IMR-90 (cell line): ENCODE measurements around the gene KRR1. TPM values are rescaled to one million over a fixed set of nuclear protein-coding genes. Genes with fewer than 3 reads are reported as not detected.
"Not testable (repeated sequence)": the region's sequence is repeated elsewhere in the genome, so short reads cannot be mapped to it uniquely, and the experiment has no call there.

Source experiments
- ATAC-seq: fragments of 200-7000 bp; cut with Tn5 transposase; 2 replicates; pipeline ENCODE4 v1.9.1; 2020; ENCODE audit warnings: low read depth, mild to moderate bottlenecking, moderate library complexity
- BruUV-seq: library from RNA; stranded (reverse); fragments of 400-500 nt; replicated peaks from 2 replicates; lab custom pipeline; 2021; lab: Mats Ljungman, UMichigan
- CTCF ChIA-PET: fragments of 300-600 bp; formaldehyde crosslinking; extraction: SDS; loops from one replicate; lab custom pipeline; 2021; ENCODE audit warnings: antibody characterized with exemption; lab: Yijun Ruan, JAX
- POLR2A ChIA-PET: fragments of 300-600 bp; sonication (Branson Sonifier 250); formaldehyde crosslinking; loops from one replicate; lab custom pipeline; 2022; ENCODE audit warnings: antibody characterized with exemption; ENCODE audit not compliant: unreplicated experiment; lab: Charles Lee
- DNase-seq: peaks from one replicate; pipeline ENCODE4 v3.0.0; 2013
- H2AFZ ChIP-seq: replicated peaks from 2 replicates; pipeline ENCODE3; 2013; ENCODE audit warnings: low read length, mild to moderate bottlenecking; ENCODE audit not compliant: poor library complexity
- H2AK5ac ChIP-seq: 2 replicates; pipeline ENCODE4 v1.6.1; 2013; ENCODE audit warnings: low read depth, low read length, inconsistent platforms
- H2AK9ac ChIP-seq: replicated peaks from 2 replicates; pipeline ENCODE3; 2013; ENCODE audit warnings: mild to moderate bottlenecking, low read depth, low read length, moderate library complexity; ENCODE audit not compliant: poor library complexity
- H2BK120ac ChIP-seq: 2 replicates; pipeline ENCODE4 v1.6.1; 2013; ENCODE audit warnings: low read depth, low read length, inconsistent platforms
- H2BK15ac ChIP-seq: 3 replicates; pipeline ENCODE4 v1.6.1; 2013; ENCODE audit warnings: low read depth, low read length, inconsistent platforms
- H2BK20ac ChIP-seq: 2 replicates; pipeline ENCODE4 v1.6.1; 2013; ENCODE audit warnings: low read depth, mild to moderate bottlenecking, inconsistent platforms, low read length, moderate library complexity
- H2BK5ac ChIP-seq: 2 replicates; pipeline ENCODE4 v1.6.1; 2013; ENCODE audit warnings: mild to moderate bottlenecking, low read depth, low read length, inconsistent platforms; ENCODE audit not compliant: poor library complexity, severe bottlenecking
- H3K14ac ChIP-seq: replicated peaks from 2 replicates; pipeline ENCODE4 v1.6.1; 2013; ENCODE audit warnings: low read depth, low read length, inconsistent platforms
- H3K18ac ChIP-seq: 2 replicates; pipeline ENCODE4 v1.6.1; 2013; ENCODE audit warnings: low read depth, low read length, control low read depth
- H3K23ac ChIP-seq: 2 replicates; pipeline ENCODE4 v1.6.1; 2013; ENCODE audit warnings: low read depth, low read length, inconsistent platforms
- H3K27ac ChIP-seq: 2 replicates; pipeline ENCODE4 v1.5.1; 2013; ENCODE audit warnings: mild to moderate bottlenecking, control low read depth, low read length; ENCODE audit not compliant: insufficient read depth
- H3K27me3 ChIP-seq: 2 replicates; pipeline ENCODE4 v1.6.1; 2013; ENCODE audit warnings: low read length; ENCODE audit not compliant: control insufficient read depth, insufficient read depth
- H3K36me3 ChIP-seq: 2 replicates; pipeline ENCODE4 v1.6.1; 2013; ENCODE audit warnings: low read length, mixed read lengths; ENCODE audit not compliant: control insufficient read depth, insufficient read depth
- H3K4ac ChIP-seq: 2 replicates; pipeline ENCODE4 v1.6.1; 2013; ENCODE audit warnings: low read depth, low read length, inconsistent platforms
- H3K4me1 ChIP-seq: 2 replicates; pipeline ENCODE4 v1.6.1; 2013; ENCODE audit warnings: low read length, mixed read lengths; ENCODE audit not compliant: control insufficient read depth, insufficient read depth
- H3K4me2 ChIP-seq: 2 replicates; pipeline ENCODE4 v1.6.1; 2013; ENCODE audit warnings: low read depth, mild to moderate bottlenecking, control low read depth, low read length, moderate library complexity
- H3K4me3 ChIP-seq: 2 replicates; pipeline ENCODE4 v1.5.1; 2013; ENCODE audit warnings: low read depth, mild to moderate bottlenecking, control low read depth, low read length, moderate library complexity; ENCODE audit not compliant: insufficient read depth
- H3K56ac ChIP-seq: 2 replicates; pipeline ENCODE4 v1.6.1; 2013; ENCODE audit warnings: low read length, inconsistent platforms; ENCODE audit not compliant: insufficient read depth; ENCODE audit errors: extremely low read depth
- H3K79me1 ChIP-seq, 2 experiments: 2 replicates each; pipeline ENCODE4 v1.6.1; 2013; ENCODE audit warnings: low read length in 2 of 2, inconsistent platforms in 1 of 2, low read depth in 1 of 2
- H3K9ac ChIP-seq: 2 replicates; pipeline ENCODE4 v1.6.1; 2013; ENCODE audit warnings: low read depth, low read length, control low read depth
- H3K9me1 ChIP-seq: 2 replicates; pipeline ENCODE4 v1.6.1; 2013; ENCODE audit warnings: low read length, inconsistent platforms; ENCODE audit not compliant: insufficient read depth
- H3K9me3 ChIP-seq: 2 replicates; pipeline ENCODE4 v1.6.1; 2013; ENCODE audit warnings: low read length; ENCODE audit not compliant: control insufficient read depth, insufficient read depth
- H4K20me1 ChIP-seq: 2 replicates; pipeline ENCODE4 v1.6.1; 2013; ENCODE audit warnings: low read length, inconsistent platforms; ENCODE audit not compliant: insufficient read depth
- H4K5ac ChIP-seq: 2 replicates; pipeline ENCODE4 v1.6.1; 2013; ENCODE audit warnings: mild to moderate bottlenecking, low read depth, low read length, control low read depth
- H4K8ac ChIP-seq, 2 experiments: 2 replicates each; pipeline ENCODE4 v1.6.1; 2013; ENCODE audit warnings: low read depth in 2 of 2, low read length in 2 of 2, control low read depth in 1 of 2, inconsistent platforms in 1 of 2
- H4K91ac ChIP-seq: 2 replicates; pipeline ENCODE4 v1.6.1; 2013; ENCODE audit warnings: low read depth, low read length, inconsistent platforms; ENCODE audit not compliant: insufficient read depth
- BHLHE40 ChIP-seq: fragments of 150-350 bp; IDR thresholded peaks from 2 replicates; pipeline ENCODE4 v1.6.1; 2016; ENCODE audit warnings: mild to moderate bottlenecking, low read depth, low read length
- CHD1 ChIP-seq: IDR thresholded peaks from 2 replicates; pipeline ENCODE4 v1.6.1; 2012; ENCODE audit warnings: low read depth, low read length, improper control_type of control experiment
- FOS ChIP-seq: fragments of 150-350 bp; IDR thresholded peaks from 2 replicates; pipeline ENCODE4 v1.6.1; 2016; ENCODE audit warnings: low read depth, low read length
- MAZ ChIP-seq: IDR thresholded peaks from 2 replicates; pipeline ENCODE4 v1.6.1; 2012; ENCODE audit warnings: low read depth, mild to moderate bottlenecking, low read length, improper control_type of control experiment, moderate library complexity, borderline replicate concordance
- MXI1 ChIP-seq: IDR thresholded peaks from 2 replicates; pipeline ENCODE4 v1.6.1; 2012; ENCODE audit warnings: low read depth, mild to moderate bottlenecking, low read length, moderate library complexity, borderline replicate concordance
- WGBS, 2 experiments: methylation state at CpG; one replicate each; pipeline versions ENCODE4 v1.1.5 to v1.1.7; 2013; ENCODE audit warnings: missing lambda C conversion rate in 2 of 2; ENCODE audit not compliant: insufficient read length in 1 of 2; ENCODE audit errors: extremely low coverage in 2 of 2; 5-methylcytosine and 5-hydroxymethylcytosine counted together
- dilution Hi-C: fragments of 300-500 bp; cut with HindIII; formaldehyde crosslinking; loops from one replicate; pipeline ENCODE4 v1.14.3; 2018; ENCODE audit warnings: low sequenced_read_pairs; ENCODE audit not compliant: unreplicated experiment
- in situ Hi-C: fragments of 300-500 bp; cut with MboI; formaldehyde crosslinking; loops from 3 replicates; pipeline ENCODE4 v1.14.3; 2019; ENCODE audit warnings: low sequenced_read_pairs, inconsistent platforms, mixed read lengths
- intact Hi-C: fragments of 100-400 bp; cut with micrococcal nuclease; formaldehyde crosslinking; loops from 2 replicates; pipeline ENCODE4 v1.10.0; 2022
- polyA plus RNA-seq, 3 experiments: library from polyadenylated mRNA; depleted of rRNA; stranded (reverse); fragments of >200 nt; gene quantifications; 2 replicates each; pipeline ENCODE4 v1.2.3, GENCODE V29; 2012; ENCODE audit warnings: low replicate concordance in 1 of 3
- total RNA-seq: library from RNA; depleted of rRNA; stranded (reverse); fragments of >200 nt; gene quantifications from 2 replicates; pipeline ENCODE4 v1.2.3, GENCODE V29; 2012
- TF ChIP-seq, protein P1 (sequence below): fragments of 150-350 bp; IDR thresholded peaks from 2 replicates; pipeline ENCODE4 v1.6.1; 2016; ENCODE audit warnings: low read depth, mild to moderate bottlenecking, low read length, moderate library complexity, borderline replicate concordance

Gene KRR1
- total and polyA plus RNA-seq, 2 of the 4 experiments (the other 2 are of a cell fraction), result 18.3 to 31.4 TPM

DNA sequence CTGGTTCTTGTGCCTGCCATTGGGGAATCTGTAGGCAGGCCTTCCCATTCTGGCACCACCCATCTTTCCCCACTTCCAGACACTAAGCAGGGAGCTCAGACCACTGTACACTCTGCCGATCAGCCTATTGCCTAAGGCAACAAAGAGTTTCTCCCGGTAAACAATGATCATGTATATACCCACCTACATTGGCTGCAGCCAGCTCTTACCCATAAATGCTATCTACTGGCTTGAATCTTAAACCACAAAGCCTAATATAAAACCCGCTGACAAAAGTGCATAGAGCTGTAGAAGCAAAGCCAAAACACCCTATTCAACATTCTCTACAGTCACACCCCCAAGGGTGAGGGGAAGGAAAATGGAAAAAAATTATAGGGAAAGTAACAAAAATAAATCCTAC lies 51.7 kb downstream of the KRR1 start:
- intact Hi-C loops, result no loop called here
- Histone ChIP-seq H2AFZ (no peak overlapping the region), H3K9ac (no peak overlapping the region), H3K14ac (no peak overlapping the region), H3K4me3 (no peak overlapping the region), H2BK15ac (no peak overlapping the region), H2BK120ac (no peak overlapping the region), H3K4me1 (no peaks in the 10 kb centered on the region), H3K36me3 (no peaks in the 10 kb centered on the region), H3K27me3 (no peaks in the 10 kb centered on the region), H3K4me2 (no peak overlapping the region), H3K18ac (no peak overlapping the region), H3K23ac (no peak overlapping the region), H3K4ac (no peak overlapping the region), H2BK20ac (no peak overlapping the region), H3K56ac (no peak overlapping the region), H2AK9ac (no peak overlapping the region), H3K9me3 (peaks cover 4% of the 10 kb centered on the region; the same call in 1 of the 2 replicates), H4K91ac (no peak overlapping the region), H3K27ac (no peak overlapping the region), H3K79me1 (no peaks in the 10 kb centered on the region), H4K8ac (no peak overlapping the region), H4K20me1 (no peaks in the 10 kb centered on the region), H3K9me1 (no peaks in the 10 kb centered on the region), H4K5ac (no peak overlapping the region), H2AK5ac (no peak overlapping the region), H2BK5ac (no peak overlapping the region)
- in situ Hi-C loops, result no loop called here
- no CpG with 5 or more reads among the region's 3 CpGs for WGBS, 2 experiments
- DNase-seq, result no peak
- ChIA-PET POLR2A (no interaction called here), CTCF (no interaction called here)
- BruUV-seq, result no TSS peak
- no peak for TF ChIP-seq BHLHE40
- no peak for TF ChIP-seq MAZ
- no peak for TF ChIP-seq FOS
- TF ChIP-seq CHD1, result no peak
- TF ChIP-seq, protein P1, sequence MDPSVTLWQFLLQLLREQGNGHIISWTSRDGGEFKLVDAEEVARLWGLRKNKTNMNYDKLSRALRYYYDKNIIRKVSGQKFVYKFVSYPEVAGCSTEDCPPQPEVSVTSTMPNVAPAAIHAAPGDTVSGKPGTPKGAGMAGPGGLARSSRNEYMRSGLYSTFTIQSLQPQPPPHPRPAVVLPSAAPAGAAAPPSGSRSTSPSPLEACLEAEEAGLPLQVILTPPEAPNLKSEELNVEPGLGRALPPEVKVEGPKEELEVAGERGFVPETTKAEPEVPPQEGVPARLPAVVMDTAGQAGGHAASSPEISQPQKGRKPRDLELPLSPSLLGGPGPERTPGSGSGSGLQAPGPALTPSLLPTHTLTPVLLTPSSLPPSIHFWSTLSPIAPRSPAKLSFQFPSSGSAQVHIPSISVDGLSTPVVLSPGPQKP, result no peak
- no peak for TF ChIP-seq MXI1
- ATAC-seq, result no peak
- dilution Hi-C loops, result no loop called here

DNA sequence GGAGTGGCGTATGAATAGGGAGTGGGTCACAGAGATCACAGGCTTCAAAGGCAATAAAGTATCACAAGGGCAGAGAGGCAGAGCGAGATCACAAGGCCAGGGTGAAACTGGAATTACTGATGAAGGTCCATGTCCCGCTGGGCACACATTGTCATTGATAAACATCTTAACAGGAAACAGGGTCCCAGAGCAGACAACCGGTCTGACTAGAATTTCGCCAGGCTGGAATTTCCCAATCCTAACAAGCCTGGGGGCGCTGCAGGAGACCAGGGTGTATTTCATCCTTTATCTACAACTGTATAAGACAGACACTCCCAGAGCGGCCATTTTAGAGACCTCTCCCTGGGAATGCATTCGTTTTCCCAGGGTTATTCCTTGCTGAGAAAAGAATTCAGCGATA lies 53.5 kb downstream of the KRR1 start:
- H3K9ac ChIP-seq, H3K4me3 ChIP-seq, H4K5ac ChIP-seq, CTCF ChIA-PET, H4K91ac ChIP-seq, H3K27me3 ChIP-seq, H2BK15ac ChIP-seq, H2AFZ ChIP-seq, DNase-seq, POLR2A ChIA-PET, H2BK120ac ChIP-seq, H2AK5ac ChIP-seq, H3K4me1 ChIP-seq, intact Hi-C loops, ATAC-seq, H3K4me2 ChIP-seq, in situ Hi-C loops, H3K18ac ChIP-seq, H2AK9ac ChIP-seq, H3K9me1 ChIP-seq, H3K14ac ChIP-seq, H3K4ac ChIP-seq, H3K23ac ChIP-seq, H2BK5ac ChIP-seq, H4K8ac ChIP-seq, H2BK20ac ChIP-seq, H4K20me1 ChIP-seq, H3K36me3 ChIP-seq, H3K9me3 ChIP-seq, H3K27ac ChIP-seq, H3K56ac ChIP-seq, BruUV-seq, dilution Hi-C loops, H3K79me1 ChIP-seq: not testable (repeated sequence)
- WGBS, 2 experiments, result 100% methylated on average over 2 of the region's 9 CpGs; no CpG with 5 or more reads in 1 of the 2 experiments
